Sigmoid colon (tissue), 4 donors: ENCODE results near the gene LCOR.

Source experiments
- CTCF ChIP-seq, 4 experiments: fragments of 450-650 bp in 3 of 4; fragments of 200-600 bp in 1 of 4; IDR thresholded peaks; one replicate each; pipeline ENCODE4 v1.5.1; 2016 to 2019; ENCODE audit warnings: antibody characterized with exemption in 4 of 4, mild to moderate bottlenecking in 3 of 4, moderate library complexity in 2 of 4
- EP300 ChIP-seq, 4 donors: sonication (generic); formaldehyde crosslinking; IDR thresholded peaks; one replicate each; pipeline ENCODE4 v1.6.1; 2017; ENCODE audit warnings: antibody characterized with exemption in 4 of 4
- POLR2A ChIP-seq, 2 donors: fragments of 450-650 bp; IDR thresholded peaks; one replicate each; pipeline ENCODE4 v1.6.1; 2016; ENCODE audit warnings: antibody characterized with exemption in 2 of 2, mild to moderate bottlenecking in 2 of 2, moderate library complexity in 2 of 2

- TF ChIP-seq CTCF (IDR thresholded peaks at IDR 0.05) (peak in 1 of 4 experiments; percentile 14), POLR2A (IDR thresholded peaks at IDR 0.05) (no peak), EP300 (IDR thresholded peaks at IDR 0.05) (no peak)
These were observed 188.6 kb downstream of the LCOR start for GRCh38 chr10:97020452-97021400.
